Measurements from ENCODE around the gene NUP98.
"Not testable (repeated sequence)": the region's sequence is repeated elsewhere in the genome, so short reads cannot be mapped to it uniquely, and the experiment has no call there.

The NUP98 gene

GRCh38 chr11:3660960-3661359, 136.4 kb downstream of the NUP98 start:
- no peak for DNase-seq (ENCODE audit: low spot score)
- TF ChIP-seq CTCF (conservative IDR thresholded peaks at IDR 0.05; ENCODE audit: low read depth): no peak
- no peak overlapping the region for H3K27ac ChIP-seq
- POLR2A ChIA-PET (ENCODE audit: low non-redundant PET): no interaction called here
- CTCF ChIA-PET: no interaction called here

- DNase-seq (ENCODE audit: low spot score): no peak
- ChIA-PET POLR2A (ENCODE audit: low non-redundant PET) (no interaction called here), CTCF (no interaction called here)
- no peak overlapping the region for H3K27ac ChIP-seq
- no peak for TF ChIP-seq CTCF (conservative IDR thresholded peaks at IDR 0.05; ENCODE audit: low read depth)
Measured at GRCh38 chr11:3659595-3660515, 137.5 kb downstream of the NUP98 start.

DNA sequence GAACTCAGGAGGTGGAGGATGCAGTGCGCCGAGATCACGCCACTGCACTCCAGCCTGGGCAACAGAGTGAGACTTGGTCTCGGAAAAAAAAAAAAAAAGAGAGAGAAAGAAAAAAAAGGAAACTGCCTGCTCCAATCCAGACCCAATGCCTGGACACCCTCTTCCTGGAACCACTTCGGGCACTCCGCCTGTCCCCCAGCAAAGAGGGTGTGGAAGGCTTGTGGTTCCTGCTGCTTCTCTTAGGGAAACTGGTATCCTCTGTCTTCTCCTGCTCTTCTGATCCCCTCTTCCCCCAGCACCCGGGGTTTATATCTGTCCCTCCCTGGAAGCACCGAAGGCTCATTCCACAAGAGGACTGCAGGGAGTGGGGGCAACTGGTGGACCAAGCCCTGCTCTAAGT, 139.1 kb downstream of the NUP98 start:
- ChIA-PET POLR2A (ENCODE audit: low non-redundant PET) (no interaction called here), CTCF (no interaction called here)
- no peak overlapping the region for H3K27ac ChIP-seq
- DNase-seq (ENCODE audit: low spot score): no peak
- TF ChIP-seq CTCF (conservative IDR thresholded peaks at IDR 0.05; ENCODE audit: low read depth): no peak

- POLR2A ChIA-PET (ENCODE audit: low non-redundant PET); DNase-seq (ENCODE audit: low spot score); CTCF ChIA-PET; H3K27ac ChIP-seq: not testable (repeated sequence)
Measured at GRCh38 chr11:3657331-3657730, 140.0 kb downstream of the NUP98 start.

- no peak for DNase-seq (ENCODE audit: low spot score)
- TF ChIP-seq CTCF (conservative IDR thresholded peaks at IDR 0.05; ENCODE audit: low read depth): no peak
- POLR2A ChIA-PET (ENCODE audit: low non-redundant PET): no interaction called here
- no peak overlapping the region for H3K27ac ChIP-seq
- CTCF ChIA-PET: no interaction called here
Measured at GRCh38 chr11:3655547-3655946, 141.8 kb downstream of the NUP98 start.

GRCh38 chr11:3652514-3652913, 144.8 kb downstream of the NUP98 start:
- POLR2A ChIA-PET (ENCODE audit: low non-redundant PET); CTCF ChIA-PET; H3K27ac ChIP-seq; DNase-seq (ENCODE audit: low spot score): not testable (repeated sequence)

GRCh38 chr11:3649374-3649773, 148.0 kb downstream of the NUP98 start:
- CTCF ChIA-PET: not testable (repeated sequence)

GRCh38 chr11:3648843-3649242, 148.5 kb downstream of the NUP98 start:
- POLR2A ChIA-PET (ENCODE audit: low non-redundant PET); DNase-seq (ENCODE audit: low spot score); H3K27ac ChIP-seq; CTCF ChIA-PET: not testable (repeated sequence)

More at GRCh38 chr11:3649374-3649773, 148.0 kb downstream of the NUP98 start:
- POLR2A ChIA-PET (ENCODE audit: low non-redundant PET); H3K27ac ChIP-seq; DNase-seq (ENCODE audit: low spot score): not testable (repeated sequence)

- DNase-seq (ENCODE audit: low spot score): no peak
- no peak overlapping the region for H3K27ac ChIP-seq
- ChIA-PET POLR2A (ENCODE audit: low non-redundant PET) (no interaction called here), CTCF (no interaction called here)
- no peak for TF ChIP-seq CTCF (conservative IDR thresholded peaks at IDR 0.05; ENCODE audit: low read depth)
Measured at GRCh38 chr11:3645552-3645951, 151.8 kb downstream of the NUP98 start.
